PC-3 (cell line): Measurements from ENCODE around the gene MEGF6. TPM values are rescaled to one million over a fixed set of nuclear protein-coding genes. Genes with fewer than 3 reads are reported as not detected.

ENCODE experiments used
- ATAC-seq: fragments of 200-7000 bp; cut with Tn5 transposase; 2 replicates; pipeline ENCODE4 v1.9.1; 2020; ENCODE audit warnings: mild to moderate bottlenecking, moderate library complexity
- BruUV-seq: library from RNA; stranded (reverse); fragments of 400-500 nt; replicated peaks from 2 replicates; lab custom pipeline; 2021; lab: Mats Ljungman, UMichigan
- CTCF ChIA-PET: fragments of 300-600 bp; sonication (Branson Sonifier 250); formaldehyde crosslinking; loops from one replicate; lab custom pipeline; 2022; ENCODE audit warnings: antibody characterized with exemption; lab: Charles Lee
- POLR2A ChIA-PET: fragments of 300-600 bp; sonication (Branson Sonifier 250); formaldehyde crosslinking; loops from one replicate; lab custom pipeline; 2022; ENCODE audit warnings: antibody characterized with exemption; ENCODE audit not compliant: unreplicated experiment; lab: Charles Lee
- DNase-seq: peaks from one replicate; pipeline ENCODE4 v3.0.0-alpha.2; 2015
- H2AFZ ChIP-seq: fragments of 300-600 bp; sonication (generic); 2 replicates; pipeline ENCODE4 v1.6.0; 2016; ENCODE audit warnings: antibody characterized with exemption, low read length
- H3F3A ChIP-seq: fragments of 300-600 bp; sonication (generic); one replicate; pipeline ENCODE4 v1.6.0; 2017; ENCODE audit warnings: antibody characterized with exemption, low read length, control low read depth, mild to moderate bottlenecking; ENCODE audit not compliant: unreplicated experiment
- H3K27ac ChIP-seq: fragments of 300-600 bp; sonication (generic); 2 replicates; pipeline ENCODE4 v1.5.1; 2016; ENCODE audit warnings: mild to moderate bottlenecking, low read length
- H3K27me3 ChIP-seq: fragments of 300-600 bp; sonication (generic); 2 replicates; pipeline ENCODE4 v1.6.1; 2016; ENCODE audit warnings: low read length, mixed read lengths
- H3K36me3 ChIP-seq: fragments of 300-600 bp; sonication (generic); 2 replicates; pipeline ENCODE4 v1.6.1; 2016; ENCODE audit warnings: low read depth, mixed run types, low read length, mixed read lengths
- H3K4me1 ChIP-seq: fragments of 300-600 bp; sonication (generic); 2 replicates; pipeline ENCODE4 v1.5.1; 2016; ENCODE audit warnings: low read length; ENCODE audit not compliant: insufficient read depth
- H3K4me2 ChIP-seq: fragments of 300-600 bp; sonication (generic); 2 replicates; pipeline ENCODE4 v1.6.0; 2016; ENCODE audit warnings: low read length
- H3K4me3 ChIP-seq: fragments of 300-600 bp; sonication (generic); 2 replicates; pipeline ENCODE4 v1.5.1; 2016; ENCODE audit warnings: mild to moderate bottlenecking, low read length, mixed read lengths
- H3K79me2 ChIP-seq: fragments of 300-600 bp; sonication (generic); 2 replicates; pipeline ENCODE4 v1.6.1; 2017; ENCODE audit warnings: low read length, mixed read lengths
- H3K9ac ChIP-seq: fragments of 300-600 bp; sonication (generic); 2 replicates; pipeline ENCODE4 v1.6.0; 2016; ENCODE audit warnings: mild to moderate bottlenecking, low read length
- H3K9me2 ChIP-seq: fragments of 300-600 bp; sonication (generic); replicated peaks from 2 replicates; pipeline ENCODE4 v1.6.1; 2016; ENCODE audit warnings: mixed run types, low read length, mixed read lengths
- H3K9me3 ChIP-seq: fragments of 300-600 bp; sonication (generic); 2 replicates; pipeline ENCODE4 v1.6.1; 2016; ENCODE audit warnings: low read length, mixed read lengths
- H4K20me1 ChIP-seq: fragments of 300-600 bp; sonication (generic); 2 replicates; pipeline ENCODE4 v1.6.1; 2016; ENCODE audit warnings: low read length, mixed read lengths
- CTCF ChIP-seq: fragments of 300-600 bp; sonication (generic); conservative IDR thresholded peaks from 2 replicates; pipeline ENCODE4 v1.5.1; 2017; ENCODE audit warnings: antibody characterized with exemption, low read depth, mild to moderate bottlenecking, low read length
- EZH2 ChIP-seq: fragments of 300-600 bp; sonication (generic); IDR thresholded peaks from one replicate; pipeline ENCODE4 v1.6.1; 2017; ENCODE audit warnings: antibody characterized with exemption, mild to moderate bottlenecking, low read length; ENCODE audit not compliant: unreplicated experiment
- EZH2phosphoT487 ChIP-seq: fragments of 300-600 bp; sonication (generic); IDR thresholded peaks from 2 replicates; pipeline ENCODE4 v1.6.1; 2018; ENCODE audit warnings: mild to moderate bottlenecking, antibody characterized with exemption, low read length, borderline replicate concordance
- intact Hi-C: fragments of 100-400 bp; cut with micrococcal nuclease; formaldehyde crosslinking; loops from 2 replicates; pipeline ENCODE4 v1.9.0; 2023
- total RNA-seq: library from RNA; depleted of rRNA; stranded (reverse); fragments of >200 nt; gene quantifications from 2 replicates; pipeline ENCODE4 v1.2.3, GENCODE V29; 2014

The MEGF6 gene
- total RNA-seq, 1 experiment from 2014 or later: 32.5 TPM

GRCh38 chr1:3462356-3463012, 148.8 kb downstream of the MEGF6 start:
- Histone ChIP-seq H4K20me1 (no peaks in the 10 kb centered on the region), H3K36me3 (no peaks in the 10 kb centered on the region), H3K27me3 (no peaks in the 10 kb centered on the region), H3K9me3 (no peaks in the 10 kb centered on the region), H2AFZ (no peak overlapping the region), H3F3A (no peaks in the 10 kb centered on the region), H3K27ac (no peak overlapping the region), H3K9me2 (no peaks in the 10 kb centered on the region), H3K4me2 (no peak overlapping the region), H3K9ac (no peak overlapping the region), H3K79me2 (peaks cover 7% of the 10 kb centered on the region; the same call in 1 of the 2 replicates), H3K4me3 (no peak overlapping the region), H3K4me1 (peaks cover 20% of the 10 kb centered on the region)
- DNase-seq: no peak
- intact Hi-C loops: no loop called here
- no peak for TF ChIP-seq CTCF
- TF ChIP-seq EZH2phosphoT487: no peak
- no peak for TF ChIP-seq EZH2
- CTCF ChIA-PET: interaction anchor here (1.2 kb wide), 1 partner anchor 10 kb away, joined by 4 read pairs; no protein-coding TSS in a partner anchor
- BruUV-seq: no TSS peak
- ATAC-seq: no peak
- POLR2A ChIA-PET: no interaction called here

- H4K20me1 ChIP-seq: no peaks in the 10 kb centered on the region
- no peaks in the 10 kb centered on the region for H3F3A ChIP-seq
- no TSS peak for BruUV-seq
- peaks cover 7% of the 10 kb centered on the region; the same call in 1 of the 2 replicates for H3K79me2 ChIP-seq
- H3K36me3 ChIP-seq: no peaks in the 10 kb centered on the region
- no peaks in the 10 kb centered on the region for H3K9me3 ChIP-seq
- no peak for DNase-seq
- no peak overlapping the region for H3K27ac ChIP-seq
- H2AFZ ChIP-seq: no peak overlapping the region
- ChIA-PET CTCF (no interaction called here), POLR2A (no interaction called here)
- H3K4me1 ChIP-seq: peaks cover 20% of the 10 kb centered on the region
- TF ChIP-seq EZH2: no peak
- TF ChIP-seq EZH2phosphoT487: no peak
- TF ChIP-seq CTCF: no peak
- H3K9ac ChIP-seq: no peak overlapping the region
- H3K4me3 ChIP-seq: no peak overlapping the region
- intact Hi-C loops: no loop called here
- H3K27me3 ChIP-seq: no peaks in the 10 kb centered on the region
- ATAC-seq: no peak
- H3K9me2 ChIP-seq: no peaks in the 10 kb centered on the region
- H3K4me2 ChIP-seq: no peak overlapping the region
Observed at GRCh38 chr1:3461934-3462275, 149.4 kb downstream of the MEGF6 start.

DNA sequence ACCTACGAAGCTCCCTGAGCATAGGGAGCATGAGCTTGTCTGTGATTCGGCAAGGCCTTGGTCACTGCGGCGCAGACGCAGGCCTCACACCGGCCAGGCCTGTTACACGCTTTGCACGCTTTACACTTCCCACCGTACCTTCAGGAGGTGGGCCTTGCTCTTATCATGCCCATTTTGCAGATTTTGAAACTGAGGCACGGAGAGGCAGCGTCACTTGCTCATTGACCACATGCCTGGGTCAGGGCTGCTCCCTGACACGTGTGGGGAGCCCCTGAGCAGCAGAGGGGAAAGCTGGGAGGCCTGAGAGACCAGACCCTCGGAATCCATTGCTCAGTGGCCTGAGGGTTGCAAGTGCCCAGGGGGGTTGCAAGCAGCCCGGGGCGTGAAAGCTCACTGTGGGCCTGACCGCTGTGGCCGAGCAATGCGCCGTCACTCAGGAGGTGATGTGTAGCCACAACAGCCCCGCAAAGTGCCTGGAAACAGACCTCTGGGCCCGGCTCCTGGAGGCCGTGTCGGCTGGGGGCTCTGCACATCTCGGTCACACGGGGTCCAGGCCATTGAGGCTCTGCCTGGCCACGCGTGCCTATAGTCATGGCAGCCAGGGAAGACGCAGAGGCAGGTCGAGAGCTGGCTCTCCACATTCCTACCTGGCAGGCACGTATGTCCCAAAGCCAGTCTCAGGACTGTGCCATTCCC, 149.9 kb downstream of the MEGF6 start:
- no peak overlapping the region for H2AFZ ChIP-seq
- H3K27ac ChIP-seq: no peak overlapping the region
- no peak for DNase-seq
- H3K9ac ChIP-seq: no peak overlapping the region
- H3K79me2 ChIP-seq: peaks cover 7% of the 10 kb centered on the region; the same call in 1 of the 2 replicates
- H3K9me3 ChIP-seq: no peaks in the 10 kb centered on the region
- H3K27me3 ChIP-seq: no peaks in the 10 kb centered on the region
- H3K4me3 ChIP-seq: no peak overlapping the region
- ChIA-PET POLR2A (no interaction called here), CTCF (no interaction called here)
- no peak overlapping the region for H3K4me2 ChIP-seq
- H3K4me1 ChIP-seq: peaks cover 20% of the 10 kb centered on the region
- BruUV-seq: no TSS peak
- H3F3A ChIP-seq: no peaks in the 10 kb centered on the region
- TF ChIP-seq CTCF (no peak), EZH2 (no peak), EZH2phosphoT487 (no peak)
- no peak for ATAC-seq
- intact Hi-C loops: no loop called here
- H4K20me1 ChIP-seq: no peaks in the 10 kb centered on the region
- H3K36me3 ChIP-seq: no peaks in the 10 kb centered on the region
- no peaks in the 10 kb centered on the region for H3K9me2 ChIP-seq
